ENCODE results near the gene CSF3.

The CSF3 gene

GRCh38 chr17:40015005-40015997 lies at the start of gene CSF3:
Gene CSF3, plus strand, starts transcription at chr17:40015440. Its CDS starts 35 bp downstream, at chr17:40015475.
- no peak for DNase-seq (ENCODE audit: low spot score)

GRCh38 chr17:39966771-39967170 lies 48.5 kb upstream of the CSF3 start:
- no peak for DNase-seq (ENCODE audit: low spot score)

- no peak for DNase-seq (ENCODE audit: low spot score)
Measured at GRCh38 chr17:39968761-39969160, 46.5 kb upstream of the CSF3 start.

GRCh38 chr17:39969375-39969774 lies 45.9 kb upstream of the CSF3 start:
- no peak for DNase-seq (ENCODE audit: low spot score)

GRCh38 chr17:39970157-39970692 lies 45.0 kb upstream of the CSF3 start:
- no peak for DNase-seq (ENCODE audit: low spot score)

GRCh38 chr17:39971076-39971603 lies 44.1 kb upstream of the CSF3 start:
- DNase-seq (ENCODE audit: low spot score), result no peak

GRCh38 chr17:39972271-39972670 lies 43.0 kb upstream of the CSF3 start:
- DNase-seq (ENCODE audit: low spot score), result no peak

- no peak for DNase-seq (ENCODE audit: low spot score)
Measured at GRCh38 chr17:39973496-39973895, 41.7 kb upstream of the CSF3 start.

GRCh38 chr17:39974433-39974832 lies 40.8 kb upstream of the CSF3 start:
- no peak for DNase-seq (ENCODE audit: low spot score)

GRCh38 chr17:39975801-39976200 lies 39.4 kb upstream of the CSF3 start:
- no peak for DNase-seq (ENCODE audit: low spot score)

GRCh38 chr17:39979016-39979670 lies 36.1 kb upstream of the CSF3 start:
- DNase-seq (ENCODE audit: low spot score), result no peak

- no peak for DNase-seq (ENCODE audit: low spot score)
Measured at GRCh38 chr17:39979893-39980350, 35.3 kb upstream of the CSF3 start.

- peak; percentile 95 for DNase-seq (ENCODE audit: low spot score)
Measured at GRCh38 chr17:39980351-39981206, 34.7 kb upstream of the CSF3 start, which contains the start of gene PSMD3. Gene PSMD3, plus strand, starts transcription at chr17:39980807. Its CDS starts 164 bp downstream, at chr17:39980971.

- no peak for DNase-seq (ENCODE audit: low spot score)
Measured at GRCh38 chr17:39981207-39981741, 34.0 kb upstream of the CSF3 start.

- no peak for DNase-seq (ENCODE audit: low spot score)
Measured at GRCh38 chr17:39981766-39982375, 33.4 kb upstream of the CSF3 start.

- no peak for DNase-seq (ENCODE audit: low spot score)
Measured at GRCh38 chr17:39988206-39988810, 26.9 kb upstream of the CSF3 start.

GRCh38 chr17:39994448-39994847 lies 20.8 kb upstream of the CSF3 start:
- no peak for DNase-seq (ENCODE audit: low spot score)

GRCh38 chr17:39995438-39995837 lies 19.8 kb upstream of the CSF3 start:
- no peak for DNase-seq (ENCODE audit: low spot score)

- no peak for DNase-seq (ENCODE audit: low spot score)
Measured at GRCh38 chr17:39996162-39996561, 19.1 kb upstream of the CSF3 start.

GRCh38 chr17:39996800-39997199 lies 18.4 kb upstream of the CSF3 start:
- DNase-seq (ENCODE audit: low spot score), result no peak
